Measurements from ENCODE around the gene HIVEP1.

GRCh38 chr6:12186528-12186927 lies 174.4 kb downstream of the HIVEP1 start:
- TF ChIP-seq POLR2A (IDR thresholded peaks at IDR 0.05) (no peak), CTCF (IDR thresholded peaks at IDR 0.05) (no peak)
